K562 (cell line): ENCODE results near the gene CHCHD1. TPM values are rescaled to one million over a fixed set of nuclear protein-coding genes. Genes with fewer than 3 reads are reported as not detected.

Experiments
- EHMT2 ChIP-seq: fragments of 450-650 bp; IDR thresholded peaks from 2 replicates; pipeline ENCODE4 v1.6.1; 2018; ENCODE audit warnings: antibody characterized with exemption
- ETV6 ChIP-seq, 3 experiments: fragments of 150-350 bp in 1 of 3; sonication (generic) in 1 of 3; formaldehyde crosslinking in 1 of 3; IDR thresholded peaks; 2 replicates each; pipeline versions ENCODE4 v1.6.1 to v1.8.0; 2014 to 2022; ENCODE audit warnings: borderline replicate concordance in 2 of 3, low read depth in 2 of 3, antibody characterized with exemption in 1 of 3, low read length in 1 of 3, mild to moderate bottlenecking in 1 of 3, missing genetic modification reagents in 1 of 3
- FOSL1 ChIP-seq: fragments of 200-800 bp; sonication (Bioruptor generic); conservative IDR thresholded peaks from 2 replicates; pipeline ENCODE4 v1.6.1; 2016; ENCODE audit warnings: missing genetic modification characterization, missing compliant biosample characterization
- HDAC1 ChIP-seq, 2 experiments: fragments of 450-650 bp; IDR thresholded peaks; 2 replicates each; pipeline ENCODE4 v1.6.1; 2016 to 2017; ENCODE audit warnings: inconsistent platforms in 1 of 2, mild to moderate bottlenecking in 1 of 2, moderate library complexity in 1 of 2
- HSF4 ChIP-seq: fragments of 250-450 bp; sonication (Bioruptor Pico); IDR thresholded peaks from 2 replicates; pipeline ENCODE4 v2.1.2; 2022; ENCODE audit warnings: mild to moderate bottlenecking, moderate library complexity, borderline replicate concordance
- JUN ChIP-seq, 2 experiments: sonication (generic) in 1 of 2; formaldehyde crosslinking in 1 of 2; IDR thresholded peaks; 2 replicates each; pipeline versions ENCODE4 v1.6.1 to v1.8.0; 2012 to 2022; ENCODE audit warnings: borderline replicate concordance in 2 of 2, mild to moderate bottlenecking in 2 of 2, improper control_type of control experiment in 1 of 2, low read depth in 1 of 2, low read length in 1 of 2, missing genetic modification reagents in 1 of 2
- KDM5B ChIP-seq: fragments of 200-600 bp; sonication (generic); IDR thresholded peaks from 2 replicates; pipeline ENCODE4 v1.6.1; 2012; ENCODE audit warnings: low read depth, mild to moderate bottlenecking, moderate library complexity, low read length, control low read depth, inconsistent platforms; ENCODE audit not compliant: insufficient replicate concordance
- LCOR ChIP-seq: sonication (generic); formaldehyde crosslinking; IDR thresholded peaks from 2 replicates; pipeline ENCODE4 v1.8.0; 2022; ENCODE audit warnings: mild to moderate bottlenecking, missing genetic modification reagents
- MYNN ChIP-seq, 2 experiments: sonication (generic); formaldehyde crosslinking in 1 of 2; IDR thresholded peaks; 2 replicates each; pipeline versions ENCODE4 v1.5.0 to v1.6.1; 2016 to 2020; ENCODE audit warnings: antibody characterized with exemption in 1 of 2, missing genetic modification reagents in 1 of 2
- NKRF ChIP-seq: fragments of 450-650 bp; IDR thresholded peaks from 2 replicates; pipeline ENCODE4 v1.6.1; 2016; ENCODE audit warnings: borderline replicate concordance
- RUNX1 ChIP-seq: sonication (generic); IDR thresholded peaks from 2 replicates; pipeline ENCODE4 v1.6.1; 2016; ENCODE audit warnings: antibody characterized with exemption, low read depth
- SMAD1 ChIP-seq: fragments of 150-350 bp; IDR thresholded peaks from 2 replicates; pipeline ENCODE4 v1.6.1; 2014; ENCODE audit warnings: low read length, low read depth; ENCODE audit not compliant: partially characterized antibody
- TAF15 ChIP-seq: fragments of 200-400 bp; formaldehyde crosslinking; IDR thresholded peaks from 2 replicates; pipeline ENCODE4 v1.6.1; 2017; ENCODE audit warnings: mild to moderate bottlenecking, low read depth, low read length, moderate library complexity
- TAF9B ChIP-seq: fragments of 450-650 bp; IDR thresholded peaks from 2 replicates; pipeline ENCODE4 v1.6.1; 2018; ENCODE audit warnings: mild to moderate bottlenecking; ENCODE audit not compliant: partially characterized antibody
- TFAP4 ChIP-seq: sonication (generic); formaldehyde crosslinking; IDR thresholded peaks from 2 replicates; pipeline ENCODE4 v1.8.0; 2022; ENCODE audit warnings: missing genetic modification reagents, mild to moderate bottlenecking, moderate library complexity, borderline replicate concordance
- THRAP3 ChIP-seq: fragments of 450-650 bp; IDR thresholded peaks from 2 replicates; pipeline ENCODE4 v1.6.1; 2016; ENCODE audit warnings: mild to moderate bottlenecking, inconsistent platforms, borderline replicate concordance
- TRIM24 ChIP-seq, 2 experiments: fragments of 450-650 bp; IDR thresholded peaks; 2 replicates each; pipeline ENCODE4 v1.6.1; 2016
- ZFP30 ChIP-seq: fragments of 250-450 bp; sonication (Bioruptor Pico); IDR thresholded peaks from 2 replicates; pipeline ENCODE4 v1.8.0; 2022; ENCODE audit warnings: moderate library complexity, mild to moderate bottlenecking, inconsistent platforms, borderline replicate concordance
- ZFPM2 ChIP-seq: fragments of 250-450 bp; sonication (Bioruptor Pico); IDR thresholded peaks from 2 replicates; pipeline ENCODE4 v1.5.1; 2022; ENCODE audit warnings: mild to moderate bottlenecking
- ZNF124 ChIP-seq: sonication (generic); formaldehyde crosslinking; IDR thresholded peaks from 2 replicates; pipeline ENCODE4 v1.8.1; 2022; ENCODE audit warnings: missing genetic modification reagents
- ZNF253 ChIP-seq: fragments of 250-450 bp; sonication (Bioruptor Pico); conservative IDR thresholded peaks from 2 replicates; pipeline ENCODE4 v1.6.1; 2021; ENCODE audit warnings: mild to moderate bottlenecking
- ZNF668 ChIP-seq: fragments of 250-450 bp; sonication (Bioruptor Pico); IDR thresholded peaks from 2 replicates; pipeline ENCODE4 v1.8.0; 2022; ENCODE audit warnings: mild to moderate bottlenecking, inconsistent platforms
- ZNF695 ChIP-seq: fragments of 450-650 bp; formaldehyde crosslinking; IDR thresholded peaks from 2 replicates; pipeline ENCODE4 v1.4.0; 2020; ENCODE audit warnings: mild to moderate bottlenecking, moderate library complexity
- ZNF75A ChIP-seq: fragments of 450-650 bp; formaldehyde crosslinking; IDR thresholded peaks from 2 replicates; pipeline ENCODE4 v1.4.0; 2020; ENCODE audit warnings: mild to moderate bottlenecking
- polyA plus RNA-seq, 8 experiments: library from polyadenylated mRNA; depleted of rRNA in 4 of 8; stranded (reverse) in 5 of 8; unstranded in 3 of 8; fragments of >200 nt; fragmentation: Nextera tagmentation in 2 of 8; fragmentation: Illumina TruSeq in 1 of 8; extraction: Ambion mirVana in 2 of 8; extraction: Trizol in 1 of 8; gene quantifications; 2 replicates each; pipeline versions ENCODE4 v1.2.1 to v1.2.3, GENCODE V29; 2011 to 2014; ENCODE audit warnings: inconsistent platforms in 1 of 8, missing spikeins in 1 of 8
- total RNA-seq, 7 experiments: library from RNA; depleted of rRNA in 6 of 7; stranded (reverse); fragments of >200 nt in 6 of 7; fragmentation: Illumina TruSeq in 2 of 7; extraction: Trizol in 2 of 7; gene quantifications; 2 replicates each; pipeline versions ENCODE4 v1.2.1 to v1.2.3, GENCODE V29; 2011 to 2021; ENCODE audit warnings: low replicate concordance in 1 of 7

The CHCHD1 gene
- total and polyA plus RNA-seq, 9 of the 15 experiments (the other 6 are each of a cell fraction or from before 2014, with no cell fraction given): 52.9 to 126 (median 83.4) TPM

GRCh38 chr10:73781879-73782748 is at the start of gene CHCHD1 (continued):
- TF ChIP-seq TAF15 (no peak), ZFP30 (CRISPR knock-in tag) (no peak), JUN (IDR thresholded peaks at IDR 0.05; ENCODE audit: borderline replicate concordance, low read depth, low read length) (no peak; the same call in 1 of the 2 replicates), JUN (CRISPR knock-in tag; IDR thresholded peaks at IDR 0.05; ENCODE audit: borderline replicate concordance) (no peak), ETV6 (IDR thresholded peaks at IDR 0.05; ENCODE audit: borderline replicate concordance in 1 of 2, low read depth in 2 of 2, low read length in 1 of 2) (no peak; a peak in 1 of 4 replicates), ETV6 (CRISPR knock-in tag; IDR thresholded peaks at IDR 0.05; ENCODE audit: borderline replicate concordance) (no peak; the same call in 1 of the 2 replicates), ZNF695 (no peak), EHMT2 (no peak), HDAC1 (IDR thresholded peaks at IDR 0.05) (peak in 1 of 2 experiments; percentile 82; a peak in 2 of 4 replicates), RUNX1 (no peak), TFAP4 (CRISPR knock-in tag) (peak; percentile 97), SMAD1 (peak; percentile 70), HSF4 (peak; percentile 15; the same call in 1 of the 2 replicates), ZNF124 (no peak), TAF9B (peak; percentile 91), NKRF (peak; percentile 84), THRAP3 (no peak), TRIM24 (IDR thresholded peaks at IDR 0.05) (no peak), FOSL1 (tag) (0 out of 2 replicates have a peak, but pooled peaks have one; percentile 33), ZNF75A (CRISPR knock-in tag) (no peak), MYNN (IDR thresholded peaks at IDR 0.05) (no peak; the same call in 1 of the 2 replicates), MYNN (CRISPR knock-in tag; IDR thresholded peaks at IDR 0.05) (no peak), ZNF668 (CRISPR knock-in tag) (no peak), KDM5B (peak; percentile 93), ZFPM2 (CRISPR knock-in tag) (no peak), LCOR (CRISPR knock-in tag) (peak; percentile 87; the same call in 1 of the 2 replicates), ZNF253 (CRISPR knock-in tag) (no peak)
